SU-DHL-6 (cell line): ENCODE results near the gene PRKCZ.

Experiments used
- H2AFZ ChIP-seq: fragments of 200-600 bp; sonication (generic); 2 replicates; pipeline ENCODE4 v1.6.1; 2014; ENCODE audit warnings: low read depth, mild to moderate bottlenecking, moderate library complexity, mixed read lengths, antibody characterized with exemption, low read length; ENCODE audit not compliant: severe bottlenecking
- H3F3A ChIP-seq: fragments of 200-600 bp; shearing (Covaris generic); 2 replicates; pipeline ENCODE4 v1.6.0; 2016; ENCODE audit warnings: antibody characterized with exemption, mild to moderate bottlenecking; ENCODE audit not compliant: insufficient read depth
- H3K27ac ChIP-seq: fragments of 200-600 bp; sonication (generic); 2 replicates; pipeline ENCODE4 v1.5.1; 2016; ENCODE audit warnings: low read depth, mild to moderate bottlenecking, low read length, moderate library complexity, mixed read lengths
- H3K27me3 ChIP-seq: fragments of 200-600 bp; sonication (generic), shearing (Covaris generic); 2 replicates; pipeline ENCODE4 v1.6.0; 2014; ENCODE audit warnings: mild to moderate bottlenecking, low read length
- H3K36me3 ChIP-seq: fragments of 200-600 bp; sonication (generic); 2 replicates; pipeline ENCODE4 v1.6.1; 2014; ENCODE audit warnings: mild to moderate bottlenecking, low read length, mixed read lengths
- H3K4me2 ChIP-seq: fragments of 300-600, 200-600 bp; shearing (Covaris generic), sonication (generic); 2 replicates; pipeline ENCODE4 v1.6.0; 2014; ENCODE audit warnings: low read length, low read depth, mild to moderate bottlenecking; ENCODE audit not compliant: poor library complexity, severe bottlenecking
- H3K4me3 ChIP-seq: fragments of 200-600 bp; sonication (generic); 2 replicates; pipeline ENCODE4 v1.5.1; 2014; ENCODE audit warnings: antibody characterized with exemption, low read length, mild to moderate bottlenecking, mixed read lengths; ENCODE audit not compliant: insufficient read depth, poor library complexity, severe bottlenecking
- H3K79me2 ChIP-seq: fragments of 200-600 bp; sonication (generic); 2 replicates; pipeline ENCODE4 v1.6.1; 2014; ENCODE audit warnings: mild to moderate bottlenecking, low read length, moderate library complexity; ENCODE audit not compliant: insufficient read depth
- H3K9ac ChIP-seq: fragments of 200-600 bp; sonication (generic); 2 replicates; pipeline ENCODE4 v1.7.0; 2014; ENCODE audit warnings: mild to moderate bottlenecking, low read length
- H3K9me2 ChIP-seq: fragments of 200-600 bp; sonication (generic); replicated peaks from 2 replicates; pipeline ENCODE4 v1.6.1; 2014; ENCODE audit warnings: low read length; ENCODE audit not compliant: insufficient read depth
- H3K9me3 ChIP-seq: fragments of 200-600 bp; sonication (generic); 2 replicates; pipeline ENCODE4 v1.6.1; 2014; ENCODE audit warnings: low read length, mixed read lengths; ENCODE audit not compliant: insufficient read depth
- H4K20me1 ChIP-seq: fragments of 200-600 bp; sonication (generic); 2 replicates; pipeline ENCODE4 v1.6.1; 2014; ENCODE audit warnings: low read depth, mild to moderate bottlenecking, antibody characterized with exemption, low read length, moderate library complexity, mixed read lengths
- EZH2phosphoT487 ChIP-seq: fragments of 200-600 bp; sonication (generic), shearing (Covaris generic); conservative IDR thresholded peaks from 2 replicates; pipeline ENCODE4 v1.6.1; 2018; ENCODE audit warnings: mild to moderate bottlenecking, antibody characterized with exemption, low read length, moderate library complexity, mixed read lengths
- TF ChIP-seq, protein P1 (sequence below): fragments of 200-600 bp; sonication (generic); IDR thresholded peaks from one replicate; pipeline ENCODE4 v1.5.1; 2017; ENCODE audit warnings: antibody characterized with exemption, mild to moderate bottlenecking, low read length, moderate library complexity; ENCODE audit not compliant: insufficient read depth, poor library complexity, severe bottlenecking

Gene PRKCZ

DNA sequence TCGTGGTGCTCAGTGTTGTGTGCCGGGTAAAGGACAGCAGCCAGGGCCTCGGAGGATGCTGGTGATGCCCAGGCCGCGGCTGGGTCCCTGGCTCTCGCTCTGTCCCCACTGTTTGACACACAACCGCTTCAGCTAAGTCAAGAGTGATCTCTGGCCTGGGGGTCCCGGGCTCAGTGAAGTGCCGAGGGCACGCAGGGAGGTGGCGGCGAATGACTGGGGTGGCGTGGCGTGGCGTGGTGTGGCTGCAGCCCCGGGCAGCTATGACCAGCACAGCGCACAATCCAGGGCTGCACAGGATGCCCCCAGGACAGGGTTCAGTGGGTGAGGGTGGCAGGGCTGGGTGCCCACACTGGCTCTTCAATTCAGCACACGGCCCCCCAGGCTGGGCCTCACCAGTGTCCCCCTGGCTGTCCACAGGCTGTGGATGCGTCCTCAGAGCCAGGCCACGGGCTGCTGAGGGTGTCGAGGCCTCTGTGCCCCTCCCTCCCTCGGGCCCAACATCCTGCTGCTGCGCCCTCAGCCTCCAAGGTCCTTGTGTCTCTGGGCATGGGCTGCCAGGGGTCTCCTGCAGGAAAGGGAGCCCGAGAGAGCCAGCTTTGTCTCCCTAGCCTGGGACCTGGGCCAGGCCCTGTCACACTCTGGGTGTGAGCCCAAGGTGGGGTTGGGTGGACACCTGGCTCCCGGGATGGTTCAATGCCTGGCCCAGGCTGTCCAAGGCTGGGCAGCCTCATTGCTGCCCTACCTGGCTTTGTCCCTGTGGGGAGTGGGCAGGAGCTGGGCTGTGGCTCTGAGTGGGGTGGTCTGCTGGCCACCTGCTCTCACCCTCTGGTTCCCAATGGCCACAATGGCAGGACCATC lies 165.9 kb downstream of the PRKCZ start:
- Histone ChIP-seq H3K79me2 (no peaks in the 10 kb centered on the region), H3K27me3 (no peaks in the 10 kb centered on the region), H3K9ac (no peak overlapping the region), H3K4me3 (no peak overlapping the region), H2AFZ (no peak overlapping the region), H3K9me3 (no peaks in the 10 kb centered on the region), H3K36me3 (no peaks in the 10 kb centered on the region), H3K9me2 (no peaks in the 10 kb centered on the region), H3K27ac (no peak overlapping the region), H4K20me1 (no peaks in the 10 kb centered on the region), H3F3A (no peaks in the 10 kb centered on the region), H3K4me2 (no peak overlapping the region)
- TF ChIP-seq, protein P1, sequence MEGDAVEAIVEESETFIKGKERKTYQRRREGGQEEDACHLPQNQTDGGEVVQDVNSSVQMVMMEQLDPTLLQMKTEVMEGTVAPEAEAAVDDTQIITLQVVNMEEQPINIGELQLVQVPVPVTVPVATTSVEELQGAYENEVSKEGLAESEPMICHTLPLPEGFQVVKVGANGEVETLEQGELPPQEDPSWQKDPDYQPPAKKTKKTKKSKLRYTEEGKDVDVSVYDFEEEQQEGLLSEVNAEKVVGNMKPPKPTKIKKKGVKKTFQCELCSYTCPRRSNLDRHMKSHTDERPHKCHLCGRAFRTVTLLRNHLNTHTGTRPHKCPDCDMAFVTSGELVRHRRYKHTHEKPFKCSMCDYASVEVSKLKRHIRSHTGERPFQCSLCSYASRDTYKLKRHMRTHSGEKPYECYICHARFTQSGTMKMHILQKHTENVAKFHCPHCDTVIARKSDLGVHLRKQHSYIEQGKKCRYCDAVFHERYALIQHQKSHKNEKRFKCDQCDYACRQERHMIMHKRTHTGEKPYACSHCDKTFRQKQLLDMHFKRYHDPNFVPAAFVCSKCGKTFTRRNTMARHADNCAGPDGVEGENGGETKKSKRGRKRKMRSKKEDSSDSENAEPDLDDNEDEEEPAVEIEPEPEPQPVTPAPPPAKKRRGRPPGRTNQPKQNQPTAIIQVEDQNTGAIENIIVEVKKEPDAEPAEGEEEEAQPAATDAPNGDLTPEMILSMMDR = no peak
- TF ChIP-seq EZH2phosphoT487 = no peak

DNA sequence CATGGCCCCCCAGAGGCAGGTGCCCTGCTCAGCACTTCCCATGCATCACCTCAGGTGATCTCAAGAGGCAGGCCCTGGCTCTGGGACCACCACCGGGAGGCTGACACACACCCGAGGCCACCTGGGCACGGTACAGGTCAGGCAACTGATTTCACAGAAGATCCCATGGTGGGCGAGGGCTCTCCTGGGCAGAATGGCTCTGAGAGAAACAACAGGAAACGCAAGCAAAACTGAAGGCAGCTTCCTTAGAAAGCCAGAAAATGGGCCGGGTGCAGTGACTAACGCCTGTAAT lies 166.5 kb downstream of the PRKCZ start:
- H3K36me3 ChIP-seq = no peaks in the 10 kb centered on the region
- no peaks in the 10 kb centered on the region for H3K79me2 ChIP-seq
- H4K20me1 ChIP-seq = no peaks in the 10 kb centered on the region
- TF ChIP-seq EZH2phosphoT487 = no peak
- H3K9me3 ChIP-seq = no peaks in the 10 kb centered on the region
- H3K9me2 ChIP-seq = no peaks in the 10 kb centered on the region
- no peaks in the 10 kb centered on the region for H3F3A ChIP-seq
- no peaks in the 10 kb centered on the region for H3K27me3 ChIP-seq
- no peak overlapping the region for H3K4me3 ChIP-seq
- no peak overlapping the region for H2AFZ ChIP-seq
- H3K27ac ChIP-seq = no peak overlapping the region
- H3K4me2 ChIP-seq = no peak overlapping the region
- no peak overlapping the region for H3K9ac ChIP-seq

DNA sequence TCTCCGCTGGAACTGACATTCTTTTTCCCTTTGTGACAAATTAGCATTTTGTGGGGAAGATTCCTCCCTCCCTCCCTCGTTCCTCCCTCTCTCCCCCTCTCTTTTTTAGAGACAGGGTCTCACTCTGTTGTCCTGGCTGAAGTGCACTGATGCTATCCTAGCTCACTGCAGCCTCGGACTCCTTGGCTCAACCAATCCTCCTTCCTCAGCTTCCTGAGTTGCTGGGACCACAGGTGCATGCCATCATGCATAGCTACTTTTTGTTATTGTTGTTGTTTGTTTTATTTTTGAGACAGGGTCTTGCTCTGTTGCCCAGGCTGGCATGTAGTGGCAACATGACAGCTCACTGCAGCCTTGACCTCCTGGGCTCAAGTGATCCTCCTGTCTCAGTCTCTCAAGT lies 171.1 kb downstream of the PRKCZ start:
- H3K9me3 ChIP-seq = no peaks in the 10 kb centered on the region
- no peak overlapping the region for H3K9ac ChIP-seq
- no peaks in the 10 kb centered on the region for H4K20me1 ChIP-seq
- no peaks in the 10 kb centered on the region for H3K27me3 ChIP-seq
- H3K36me3 ChIP-seq = no peaks in the 10 kb centered on the region
- no peak overlapping the region for H3K4me3 ChIP-seq
- TF ChIP-seq, protein P1 = no peak
- TF ChIP-seq EZH2phosphoT487 = no peak
- no peak overlapping the region for H3K27ac ChIP-seq
- no peak overlapping the region for H3K4me2 ChIP-seq
- H3K79me2 ChIP-seq = no peaks in the 10 kb centered on the region
- no peaks in the 10 kb centered on the region for H3F3A ChIP-seq
- H3K9me2 ChIP-seq = no peaks in the 10 kb centered on the region
- H2AFZ ChIP-seq = no peak overlapping the region

DNA sequence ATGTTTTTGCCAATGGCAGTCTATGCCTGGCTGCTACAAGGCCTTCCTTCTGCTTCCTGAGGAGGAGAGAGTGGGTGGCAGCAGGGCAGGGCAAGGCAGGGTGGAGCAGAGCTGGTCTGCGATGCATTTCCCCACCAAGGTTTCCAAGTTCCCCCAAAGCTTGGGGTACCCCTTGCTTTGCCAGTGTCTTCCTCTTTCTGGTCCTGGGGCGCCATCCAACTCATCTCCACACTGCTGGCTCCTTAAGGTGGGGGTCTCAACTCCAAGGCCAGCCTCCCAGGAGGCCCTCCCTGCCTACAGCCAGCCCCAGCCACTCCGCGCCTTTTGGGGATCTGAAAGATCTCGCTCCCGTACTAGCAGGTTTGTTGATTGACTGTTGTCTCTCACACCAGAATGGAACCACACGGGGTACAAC lies 174.0 kb downstream of the PRKCZ start:
- Histone ChIP-seq H3K9me3 (no peaks in the 10 kb centered on the region), H3K27ac (no peak overlapping the region), H2AFZ (no peak overlapping the region), H3K4me3 (no peak overlapping the region), H3K9ac (no peak overlapping the region), H3K4me2 (no peak overlapping the region), H3K27me3 (no peaks in the 10 kb centered on the region), H3K79me2 (no peaks in the 10 kb centered on the region), H3K36me3 (no peaks in the 10 kb centered on the region), H3K9me2 (no peaks in the 10 kb centered on the region), H3F3A (no peaks in the 10 kb centered on the region), H4K20me1 (no peaks in the 10 kb centered on the region)
- TF ChIP-seq, protein P1 = no peak
- TF ChIP-seq EZH2phosphoT487 = no peak
